Activated naive CD4-positive, alpha-beta T cell treated with anti-CD3 and anti-CD28 coated beads, Interleukin-2, amount 50 U/mL, for 16 hours (primary cell): ENCODE data around the gene DISC1.
"Not testable (repeated sequence)": the region's sequence is repeated elsewhere in the genome, so short reads cannot be mapped to it uniquely, and the experiment has no call there.

Source experiments
- DNase-seq: peaks from one replicate; pipeline ENCODE4 v3.0.0-alpha.2; 2020

The DISC1 gene

GRCh38 chr1:231639819-231640218 lies 13.2 kb downstream of the DISC1 start:
- DNase-seq = no peak

- DNase-seq = not testable (repeated sequence)
Measured at GRCh38 chr1:231641444-231641843, 14.9 kb downstream of the DISC1 start.

- DNase-seq = not testable (repeated sequence)
Measured at GRCh38 chr1:231642061-231642460, 15.5 kb downstream of the DISC1 start.

DNA sequence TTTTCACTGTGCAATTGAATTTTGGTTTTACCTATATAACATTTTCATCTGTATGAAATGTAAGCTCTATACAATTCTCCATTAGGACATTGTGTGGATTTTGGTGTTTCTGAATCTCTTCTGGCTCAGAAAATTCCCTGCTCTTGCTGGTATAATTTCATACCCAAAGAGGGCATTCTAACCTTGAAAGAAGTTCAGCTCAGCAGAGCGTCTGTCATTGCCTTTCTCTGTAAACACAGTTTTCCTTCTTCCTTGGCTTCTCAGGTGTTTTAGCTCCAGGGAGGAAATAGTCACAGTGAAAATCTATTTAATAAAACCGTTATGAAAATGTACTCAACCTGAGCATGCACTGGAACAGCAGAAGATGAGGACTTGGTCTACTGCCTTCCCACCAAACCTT lies 16.0 kb downstream of the DISC1 start:
- DNase-seq = no peak

DNA sequence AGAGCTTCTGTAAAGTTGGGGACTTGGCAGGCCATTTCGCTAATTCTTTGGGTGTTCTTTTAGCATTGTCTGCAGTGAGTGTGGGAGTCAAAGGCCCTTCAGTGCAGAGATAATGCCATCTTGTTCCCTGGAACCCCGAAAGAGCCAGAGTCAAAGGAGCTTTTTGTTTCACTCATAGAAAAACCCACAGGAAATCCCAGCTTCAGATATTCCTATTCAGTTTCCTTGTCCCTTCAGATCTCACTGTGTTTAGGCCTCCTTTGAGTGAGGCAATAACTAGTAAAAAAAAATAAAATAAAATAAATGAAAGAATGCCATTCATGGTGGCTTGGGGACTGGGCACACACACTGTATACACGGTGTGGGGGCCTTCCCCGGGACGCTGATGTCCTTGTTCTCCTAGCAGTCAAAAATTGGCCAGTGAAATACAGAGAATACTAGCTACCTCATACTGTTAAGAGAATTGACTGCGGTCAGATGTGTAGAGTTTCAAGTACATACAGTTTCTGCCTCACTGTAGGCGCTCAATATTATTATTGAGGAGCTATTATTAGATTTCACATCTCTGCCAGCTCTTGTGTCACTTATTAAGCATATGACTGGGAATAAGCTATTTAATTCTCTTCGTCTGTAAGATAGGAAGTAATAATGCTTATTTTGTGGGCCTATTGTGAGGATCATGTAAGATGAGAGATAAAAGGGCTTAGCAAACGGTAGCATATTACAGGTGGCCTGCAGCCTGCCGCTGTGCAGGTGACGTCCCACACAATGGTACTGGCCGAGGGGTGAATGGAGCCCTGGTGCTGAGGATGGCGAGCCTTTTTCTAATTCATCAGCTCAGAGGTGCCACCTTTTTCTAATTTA lies 16.7 kb downstream of the DISC1 start:
- no peak for DNase-seq

DNA sequence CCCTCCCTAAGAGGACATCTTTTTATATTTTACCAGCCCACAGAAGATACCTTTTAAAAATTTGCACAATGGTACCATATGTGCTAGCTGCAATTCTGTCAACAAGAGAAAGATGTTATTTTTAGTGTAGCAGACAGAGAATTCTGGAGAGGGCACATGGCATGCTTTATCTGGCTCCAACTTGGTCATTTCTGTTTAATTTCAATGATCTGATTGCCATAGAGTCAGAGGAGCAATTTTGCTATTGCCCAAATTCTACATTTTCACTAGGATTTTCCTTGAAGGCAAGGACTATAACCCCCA lies 17.3 kb downstream of the DISC1 start:
- DNase-seq = no peak

- not testable (repeated sequence) for DNase-seq
Measured at GRCh38 chr1:231645634-231646033, 19.0 kb downstream of the DISC1 start.

DNA sequence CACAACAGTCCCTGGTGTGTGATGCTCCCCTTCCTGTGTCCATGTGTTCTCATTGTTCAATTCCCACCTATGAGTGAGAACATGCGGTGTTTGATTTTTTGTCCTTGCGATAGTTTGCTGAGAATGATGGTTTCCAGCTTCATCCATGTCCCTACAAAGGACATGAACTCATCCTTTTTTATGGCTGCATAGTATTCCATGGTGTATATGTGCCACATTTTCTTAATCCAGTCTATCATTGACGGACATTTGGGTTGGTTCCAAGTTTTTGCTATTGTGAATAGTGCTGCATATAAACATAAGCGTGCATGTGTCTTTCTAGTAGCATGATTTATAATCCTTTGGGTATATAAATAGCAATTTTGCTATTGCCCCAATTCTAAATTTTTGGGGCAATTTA lies 19.6 kb downstream of the DISC1 start:
- DNase-seq = not testable (repeated sequence)

- DNase-seq = not testable (repeated sequence)
Measured at GRCh38 chr1:231651621-231652260, 25.2 kb downstream of the DISC1 start.

- DNase-seq = no peak
Measured at GRCh38 chr1:231653632-231654031, 27.0 kb downstream of the DISC1 start.

- DNase-seq = no peak
Measured at GRCh38 chr1:231656741-231657140, 30.2 kb downstream of the DISC1 start.

DNA sequence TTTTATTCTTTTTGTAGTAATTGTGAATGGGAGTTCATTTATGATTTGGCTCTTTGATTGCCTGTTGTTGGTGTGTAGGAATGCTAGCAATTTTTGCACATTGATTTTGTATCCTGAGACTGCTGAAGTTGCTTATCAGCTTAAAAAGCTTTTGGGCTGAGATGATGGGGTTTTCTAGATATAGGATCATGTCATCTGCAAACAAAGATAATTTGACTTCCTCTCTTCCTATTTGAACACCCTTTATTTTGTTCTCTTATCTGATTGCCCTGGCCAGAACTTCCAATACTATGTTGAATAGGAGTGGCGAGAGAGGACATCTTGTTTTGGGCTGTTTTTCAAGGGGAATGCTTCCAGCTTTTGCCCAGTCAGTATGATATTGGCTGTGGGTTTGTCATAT lies 31.6 kb downstream of the DISC1 start:
- DNase-seq = not testable (repeated sequence)

DNA sequence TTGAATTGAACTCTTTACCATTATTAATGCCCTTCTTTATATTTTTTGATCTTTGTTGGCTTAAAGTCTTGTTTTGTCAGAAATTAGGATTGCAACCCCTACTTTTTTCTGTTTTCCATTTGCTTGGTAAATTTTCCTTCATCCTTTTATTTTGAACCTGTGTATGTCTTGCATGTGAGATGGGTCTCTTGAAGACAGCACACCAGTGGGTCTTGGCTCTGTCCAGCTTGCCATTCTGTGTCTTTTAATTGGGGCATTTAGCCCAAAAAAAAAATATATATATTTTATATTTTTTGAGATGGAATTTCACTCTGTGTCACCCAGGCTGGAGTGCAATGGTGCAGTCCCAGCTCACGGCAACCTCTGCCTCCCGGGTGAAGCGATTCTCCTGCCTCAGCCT lies 33.6 kb downstream of the DISC1 start:
- no peak for DNase-seq

GRCh38 chr1:231663211-231663792 lies 36.7 kb downstream of the DISC1 start:
- DNase-seq = no peak

- no peak for DNase-seq
Measured at GRCh38 chr1:231665101-231665500, 38.5 kb downstream of the DISC1 start.

GRCh38 chr1:231665726-231666125 lies 39.1 kb downstream of the DISC1 start:
- no peak for DNase-seq

GRCh38 chr1:231666220-231666936 lies 39.8 kb downstream of the DISC1 start:
- no peak for DNase-seq

DNA sequence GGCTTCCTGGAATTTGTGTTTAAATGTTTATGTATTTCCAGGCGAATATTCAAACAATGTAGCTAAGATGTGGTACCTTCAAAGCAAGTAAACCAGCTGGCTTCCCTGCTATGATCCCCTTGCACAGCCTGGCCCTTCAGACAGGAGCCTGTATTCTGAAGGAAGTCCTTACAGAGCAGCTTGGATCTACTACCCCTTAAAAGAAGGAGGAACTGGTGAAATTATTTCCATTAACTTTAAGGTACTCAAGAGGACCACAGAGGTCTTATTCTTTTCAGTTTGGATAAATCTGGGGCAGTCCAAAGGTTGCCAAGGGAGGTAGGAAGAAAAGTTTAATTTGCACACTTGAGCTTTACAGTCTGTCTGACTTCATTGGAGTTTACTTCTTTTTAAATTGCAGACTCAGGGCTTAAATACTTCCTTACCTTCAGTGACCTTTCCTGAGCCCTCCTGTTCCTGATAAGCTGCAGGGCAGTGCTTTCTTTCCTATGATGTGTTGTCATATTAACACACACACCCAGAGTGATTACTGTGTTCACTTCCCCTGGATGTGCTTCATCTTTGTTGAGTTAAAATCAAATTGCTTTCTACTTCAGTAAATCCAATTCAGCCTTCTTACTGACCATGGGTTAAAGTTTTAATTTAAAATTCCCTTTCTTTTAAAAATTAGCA lies 40.5 kb downstream of the DISC1 start:
- no peak for DNase-seq

DNA sequence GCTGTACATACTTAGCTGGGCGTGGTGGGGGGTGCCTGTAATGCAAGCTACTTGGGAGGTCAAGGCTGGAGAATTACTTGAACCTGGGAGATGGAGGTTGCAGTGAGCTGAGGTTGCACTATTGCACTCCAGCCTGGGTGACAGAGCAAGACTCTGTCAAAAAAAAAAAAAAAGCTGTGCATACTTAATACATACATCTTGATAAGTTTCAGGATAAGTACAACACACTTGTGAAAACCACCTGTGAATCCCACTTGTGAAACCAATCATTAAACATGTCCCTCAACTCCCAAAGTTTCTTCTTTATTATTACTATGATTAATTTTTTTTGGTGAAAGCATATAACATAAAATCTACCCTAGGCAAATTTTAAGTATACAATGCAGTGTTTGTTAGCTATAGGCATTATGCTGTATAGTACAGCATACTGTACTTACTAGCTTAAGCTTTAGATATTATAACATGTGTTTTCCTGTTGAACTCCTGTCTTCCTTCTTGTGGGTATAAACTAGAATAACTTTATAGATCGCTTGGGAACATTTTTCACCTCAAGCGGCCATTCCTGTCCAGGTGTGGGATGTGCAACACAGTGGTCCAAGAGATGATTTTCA lies 41.4 kb downstream of the DISC1 start:
- DNase-seq = no peak

GRCh38 chr1:231668826-231669225 lies 42.2 kb downstream of the DISC1 start:
- no peak for DNase-seq

- DNase-seq = not testable (repeated sequence)
Measured at GRCh38 chr1:231669864-231670621, 43.5 kb downstream of the DISC1 start.

GRCh38 chr1:231670755-231671154 lies 44.2 kb downstream of the DISC1 start:
- no peak for DNase-seq
